ENCODE data around the gene OR10A3. TPM values are rescaled to one million over a fixed set of nuclear protein-coding genes. Genes with fewer than 3 reads are reported as not detected.

OR10A3 gene
- total RNA-seq, 1 experiment from 2014 or later, result not detected

- CTCF ChIA-PET, result no interaction called here
- Histone ChIP-seq H2AFZ (no peak overlapping the region), H3K4me1 (replicated peaks; ENCODE audit: insufficient read depth) (no peaks in the 10 kb centered on the region), H3K4me2 (no peak overlapping the region), H3K36me3 (ENCODE audit: low read depth) (no peaks in the 10 kb centered on the region), H3F3A (ENCODE audit: insufficient read depth, low read depth) (no peaks in the 10 kb centered on the region), H3K9me3 (ENCODE audit: insufficient read depth, low read depth) (no peaks in the 10 kb centered on the region), H3K9me2 (ENCODE audit: insufficient read depth) (no peaks in the 10 kb centered on the region), H3K79me2 (ENCODE audit: low read depth) (no peaks in the 10 kb centered on the region), H4K20me1 (ENCODE audit: insufficient read depth) (no peaks in the 10 kb centered on the region), H3K4me3 (no peak overlapping the region), H3K27me3 (ENCODE audit: insufficient read depth, low read depth) (no peaks in the 10 kb centered on the region), H3K27ac (no peak overlapping the region)
- BruUV-seq (replicated peaks), result no TSS peak
- DNase-seq, result no peak
- POLR2A ChIA-PET (ENCODE audit: unreplicated experiment), result no interaction called here
- no peak for TF ChIP-seq CTCF (conservative IDR thresholded peaks at IDR 0.05)
- no peak for TF ChIP-seq EZH2 (IDR thresholded peaks at IDR 0.05; ENCODE audit: low read depth)
- intact Hi-C loops (cut with micrococcal nuclease; ENCODE audit: unreplicated experiment), result no loop called here
Observed at GRCh38 chr11:7949934-7950333, 8.4 kb upstream of the OR10A3 start.

GRCh38 chr11:7944123-7944522 is 2.6 kb upstream of the OR10A3 start:
- ChIA-PET POLR2A (ENCODE audit: unreplicated experiment) (no interaction called here), CTCF (no interaction called here)
- no peaks in the 10 kb centered on the region for H3F3A ChIP-seq (ENCODE audit: insufficient read depth, low read depth)
- DNase-seq, result no peak
- no peaks in the 10 kb centered on the region for H3K4me1 ChIP-seq (replicated peaks; ENCODE audit: insufficient read depth)
- H3K4me3 ChIP-seq, result no peak overlapping the region
- H3K27ac ChIP-seq, result no peak overlapping the region
- TF ChIP-seq CTCF (conservative IDR thresholded peaks at IDR 0.05), result no peak
- no peak for TF ChIP-seq EZH2 (IDR thresholded peaks at IDR 0.05; ENCODE audit: low read depth)
- intact Hi-C loops (cut with micrococcal nuclease; ENCODE audit: unreplicated experiment), result no loop called here
- H3K79me2 ChIP-seq (ENCODE audit: low read depth), result no peaks in the 10 kb centered on the region
- BruUV-seq (replicated peaks), result no TSS peak
- no peaks in the 10 kb centered on the region for H4K20me1 ChIP-seq (ENCODE audit: insufficient read depth)
- no peak overlapping the region for H3K4me2 ChIP-seq
- no peaks in the 10 kb centered on the region for H3K9me2 ChIP-seq (ENCODE audit: insufficient read depth)
- H3K27me3 ChIP-seq (ENCODE audit: insufficient read depth, low read depth), result no peaks in the 10 kb centered on the region
- no peaks in the 10 kb centered on the region for H3K36me3 ChIP-seq (ENCODE audit: low read depth)
- H3K9me3 ChIP-seq (ENCODE audit: insufficient read depth, low read depth), result no peaks in the 10 kb centered on the region
- H2AFZ ChIP-seq, result no peak overlapping the region

- H3K4me1 ChIP-seq (replicated peaks; ENCODE audit: insufficient read depth), result peaks cover 13% of the 10 kb centered on the region
- BruUV-seq (replicated peaks), result no TSS peak
- no peak for TF ChIP-seq CTCF (conservative IDR thresholded peaks at IDR 0.05)
- TF ChIP-seq EZH2 (IDR thresholded peaks at IDR 0.05; ENCODE audit: low read depth), result no peak
- no peak overlapping the region for H3K4me2 ChIP-seq
- H4K20me1 ChIP-seq (ENCODE audit: insufficient read depth), result no peaks in the 10 kb centered on the region
- H3K79me2 ChIP-seq (ENCODE audit: low read depth), result no peaks in the 10 kb centered on the region
- ChIA-PET POLR2A (ENCODE audit: unreplicated experiment) (interaction anchor here (0.8 kb wide), 1 partner anchor 54 kb away, joined by 10 read pairs; no protein-coding TSS in a partner anchor), CTCF (no interaction called here)
- no peaks in the 10 kb centered on the region for H3K9me2 ChIP-seq (ENCODE audit: insufficient read depth)
- no peak overlapping the region for H3K27ac ChIP-seq
- intact Hi-C loops (cut with micrococcal nuclease; ENCODE audit: unreplicated experiment), result no loop called here
- H3K9me3 ChIP-seq (ENCODE audit: insufficient read depth, low read depth), result no peaks in the 10 kb centered on the region
- H3K27me3 ChIP-seq (ENCODE audit: insufficient read depth, low read depth), result no peaks in the 10 kb centered on the region
- H2AFZ ChIP-seq, result no peak overlapping the region
- H3F3A ChIP-seq (ENCODE audit: insufficient read depth, low read depth), result peaks cover 4% of the 10 kb centered on the region; the same call in 1 of the 2 replicates
- H3K36me3 ChIP-seq (ENCODE audit: low read depth), result no peaks in the 10 kb centered on the region
- H3K4me3 ChIP-seq, result no peak overlapping the region
- no peak for DNase-seq
Observed at GRCh38 chr11:7941146-7941545, 362 bp downstream of the OR10A3 start.

Measured in PC-9 (cell line).